AG10803 (cell line): ENCODE data around the gene HSD17B14.

Experiments used
- DNase-seq: peaks from one replicate; pipeline ENCODE4 v3.0.0; 2010; ENCODE audit warnings: low read depth
- H3K4me3 ChIP-seq: 2 replicates; pipeline ENCODE4 v1.5.1; 2011; ENCODE audit warnings: mild to moderate bottlenecking, low read length, control low read depth
- TF ChIP-seq, protein P1 (sequence below): conservative IDR thresholded peaks from 2 replicates; pipeline ENCODE4 v1.5.1; 2011; ENCODE audit warnings: mild to moderate bottlenecking, low read length, control low read depth, inconsistent platforms

The HSD17B14 gene

DNA sequence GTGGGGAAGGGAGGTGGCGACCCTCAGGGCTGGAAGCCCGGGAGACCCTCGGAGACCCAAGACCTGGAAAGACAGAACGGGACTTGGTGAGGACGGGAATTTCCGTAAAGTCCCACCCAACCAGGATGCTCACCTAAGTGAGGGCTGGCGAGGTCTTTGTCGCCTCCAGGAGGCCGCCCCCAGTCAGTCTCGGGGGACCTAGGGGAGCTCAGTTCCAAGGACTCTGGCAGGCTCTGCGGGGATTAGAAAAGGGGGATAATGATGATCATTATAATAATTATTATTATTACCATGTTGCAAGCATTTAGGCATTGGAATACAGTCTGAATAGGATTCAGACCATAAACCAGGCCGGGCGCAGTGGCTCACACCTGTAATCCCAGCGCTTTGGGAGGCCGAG lies 9.1 kb upstream of the HSD17B14 start:
- no peak overlapping the region for H3K4me3 ChIP-seq
- no peak for DNase-seq
- TF ChIP-seq, protein P1, sequence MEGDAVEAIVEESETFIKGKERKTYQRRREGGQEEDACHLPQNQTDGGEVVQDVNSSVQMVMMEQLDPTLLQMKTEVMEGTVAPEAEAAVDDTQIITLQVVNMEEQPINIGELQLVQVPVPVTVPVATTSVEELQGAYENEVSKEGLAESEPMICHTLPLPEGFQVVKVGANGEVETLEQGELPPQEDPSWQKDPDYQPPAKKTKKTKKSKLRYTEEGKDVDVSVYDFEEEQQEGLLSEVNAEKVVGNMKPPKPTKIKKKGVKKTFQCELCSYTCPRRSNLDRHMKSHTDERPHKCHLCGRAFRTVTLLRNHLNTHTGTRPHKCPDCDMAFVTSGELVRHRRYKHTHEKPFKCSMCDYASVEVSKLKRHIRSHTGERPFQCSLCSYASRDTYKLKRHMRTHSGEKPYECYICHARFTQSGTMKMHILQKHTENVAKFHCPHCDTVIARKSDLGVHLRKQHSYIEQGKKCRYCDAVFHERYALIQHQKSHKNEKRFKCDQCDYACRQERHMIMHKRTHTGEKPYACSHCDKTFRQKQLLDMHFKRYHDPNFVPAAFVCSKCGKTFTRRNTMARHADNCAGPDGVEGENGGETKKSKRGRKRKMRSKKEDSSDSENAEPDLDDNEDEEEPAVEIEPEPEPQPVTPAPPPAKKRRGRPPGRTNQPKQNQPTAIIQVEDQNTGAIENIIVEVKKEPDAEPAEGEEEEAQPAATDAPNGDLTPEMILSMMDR = no peak

DNA sequence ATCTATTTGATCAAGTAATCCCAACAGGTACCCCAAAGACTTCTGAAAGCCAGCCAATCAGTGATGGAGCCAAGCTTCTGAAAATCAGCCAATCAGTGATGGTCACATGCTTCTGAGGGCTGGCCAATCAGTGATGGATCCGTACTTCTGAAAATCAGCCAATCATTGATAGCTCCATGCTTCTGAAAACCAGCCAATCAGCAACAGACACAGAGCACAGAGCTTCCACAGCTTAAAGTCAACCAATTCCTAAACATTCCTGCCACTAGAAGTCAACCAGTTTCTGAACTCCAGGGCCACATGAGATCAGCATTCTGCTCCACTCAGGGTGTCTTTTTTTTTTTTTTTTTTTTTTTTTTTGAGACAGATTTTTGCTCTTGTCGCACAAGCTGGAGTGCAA lies 8.2 kb upstream of the HSD17B14 start:
- peak; percentile 71 for DNase-seq
- H3K4me3 ChIP-seq = no peak overlapping the region
- TF ChIP-seq, protein P1 = peak; percentile 38

DNA sequence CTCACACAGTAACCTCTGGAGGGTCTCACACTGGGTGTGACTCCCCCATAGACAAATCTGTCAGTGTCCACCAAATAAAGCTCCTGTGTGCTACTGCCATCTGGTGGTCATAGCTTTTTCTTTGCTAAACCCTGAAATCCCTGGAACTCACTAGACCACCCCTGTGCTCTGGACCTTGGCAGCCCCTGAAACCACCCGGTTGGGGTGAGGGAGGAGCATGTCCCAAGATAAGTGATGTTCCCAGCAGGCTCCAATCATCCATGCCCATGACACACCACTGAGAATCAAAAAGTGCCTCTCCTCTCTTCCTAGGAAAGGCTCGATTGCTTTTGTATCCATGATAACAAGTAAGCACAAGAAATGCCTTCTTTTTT lies 6.5 kb upstream of the HSD17B14 start:
- TF ChIP-seq, protein P1 = peak; percentile 88
- H3K4me3 ChIP-seq = no peak overlapping the region
- peak; percentile 36 for DNase-seq

DNA sequence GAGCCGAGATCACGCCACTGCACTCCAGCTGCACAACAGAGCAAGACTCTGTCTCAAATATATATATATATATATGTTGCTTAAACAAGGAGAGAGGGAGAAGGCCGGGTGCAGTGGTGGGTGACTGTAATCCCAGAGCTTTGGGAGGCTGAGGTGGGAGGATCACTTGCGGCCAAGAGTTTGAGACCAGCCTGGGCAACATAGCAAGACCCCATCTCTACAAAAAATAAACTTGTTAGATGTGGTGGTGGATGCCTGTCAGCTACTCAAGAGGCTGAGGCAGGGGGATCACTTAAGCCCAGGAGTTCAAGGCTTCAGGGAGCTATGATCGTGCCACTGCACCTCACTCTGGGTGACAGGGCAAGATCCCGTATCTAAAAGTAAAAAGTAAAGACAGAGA lies 5.3 kb upstream of the HSD17B14 start:
- H3K4me3 ChIP-seq = no peak overlapping the region
- no peak for DNase-seq
- TF ChIP-seq, protein P1 = no peak

DNA sequence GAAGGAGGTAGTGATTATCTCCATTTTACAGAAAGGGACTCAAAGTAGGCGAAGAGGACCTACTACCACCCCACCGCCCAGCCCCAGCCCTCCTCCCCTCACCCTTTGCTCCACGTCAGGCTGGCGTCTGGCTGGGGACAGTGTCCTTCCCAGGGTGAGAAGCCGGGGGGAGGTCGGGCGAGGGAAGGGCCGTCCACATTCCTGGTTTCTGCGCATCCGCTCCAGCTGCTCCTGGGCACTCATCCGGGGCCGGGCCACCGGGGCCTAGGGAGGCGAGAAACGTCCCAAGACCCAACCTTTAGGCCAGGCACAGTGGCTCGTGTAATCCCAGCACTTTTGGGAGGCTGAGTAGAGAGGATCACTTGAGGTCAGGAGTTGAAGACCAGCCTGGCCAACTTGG lies 4.8 kb upstream of the HSD17B14 start:
- H3K4me3 ChIP-seq = no peak overlapping the region
- no peak for DNase-seq
- TF ChIP-seq, protein P1 = no peak

DNA sequence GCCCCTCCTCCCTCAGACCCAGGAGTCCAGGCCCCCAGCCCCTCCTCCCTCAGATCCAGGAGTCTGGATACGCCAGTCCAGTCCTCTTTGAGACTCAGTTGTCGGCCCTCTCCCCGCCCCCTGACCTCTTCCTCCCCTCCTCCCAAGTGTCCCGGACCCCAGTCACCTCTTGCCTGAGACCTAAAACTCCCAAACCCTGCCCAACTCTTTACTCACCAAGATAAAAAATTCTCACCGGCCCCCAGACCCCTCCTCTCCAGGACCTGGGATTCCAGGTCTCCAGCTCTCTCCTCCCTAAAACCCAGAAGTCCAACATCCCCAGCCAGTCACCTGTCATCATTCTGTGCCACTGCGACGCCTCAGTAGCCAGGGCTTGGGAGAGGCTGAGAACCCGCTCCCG lies 1.4 kb upstream of the HSD17B14 start:
- H3K4me3 ChIP-seq = no peak overlapping the region
- TF ChIP-seq, protein P1 = no peak
- no peak for DNase-seq

DNA sequence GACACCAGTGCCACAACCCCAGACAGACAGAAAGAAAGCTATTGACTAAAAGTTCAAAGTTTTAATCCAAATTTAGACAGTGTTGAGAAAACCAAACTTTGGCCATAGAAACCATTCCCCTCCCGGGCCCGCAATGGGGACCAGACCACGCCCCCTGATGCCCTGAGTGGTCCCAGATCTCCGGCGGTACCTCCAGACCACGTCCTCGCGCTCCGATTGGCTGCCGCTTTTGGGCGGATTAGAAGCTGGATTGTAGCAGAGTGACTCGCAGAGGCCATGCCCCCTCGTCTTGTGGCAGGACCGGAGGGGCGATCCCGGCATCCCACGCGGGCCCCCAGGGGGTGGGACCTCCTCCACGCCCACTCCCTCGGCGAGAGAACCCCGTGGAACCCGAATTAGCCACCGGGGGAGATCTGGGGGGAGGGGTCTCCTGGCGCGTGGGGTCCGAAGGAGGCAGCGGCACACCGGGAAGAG lies 797 bp upstream of the HSD17B14 start:
- TF ChIP-seq, protein P1 = no peak
- peak overlapping the region; percentile 57 for H3K4me3 ChIP-seq
- DNase-seq = peak; percentile 84
